ENCODE measurements around the gene TMEM209.

DNA sequence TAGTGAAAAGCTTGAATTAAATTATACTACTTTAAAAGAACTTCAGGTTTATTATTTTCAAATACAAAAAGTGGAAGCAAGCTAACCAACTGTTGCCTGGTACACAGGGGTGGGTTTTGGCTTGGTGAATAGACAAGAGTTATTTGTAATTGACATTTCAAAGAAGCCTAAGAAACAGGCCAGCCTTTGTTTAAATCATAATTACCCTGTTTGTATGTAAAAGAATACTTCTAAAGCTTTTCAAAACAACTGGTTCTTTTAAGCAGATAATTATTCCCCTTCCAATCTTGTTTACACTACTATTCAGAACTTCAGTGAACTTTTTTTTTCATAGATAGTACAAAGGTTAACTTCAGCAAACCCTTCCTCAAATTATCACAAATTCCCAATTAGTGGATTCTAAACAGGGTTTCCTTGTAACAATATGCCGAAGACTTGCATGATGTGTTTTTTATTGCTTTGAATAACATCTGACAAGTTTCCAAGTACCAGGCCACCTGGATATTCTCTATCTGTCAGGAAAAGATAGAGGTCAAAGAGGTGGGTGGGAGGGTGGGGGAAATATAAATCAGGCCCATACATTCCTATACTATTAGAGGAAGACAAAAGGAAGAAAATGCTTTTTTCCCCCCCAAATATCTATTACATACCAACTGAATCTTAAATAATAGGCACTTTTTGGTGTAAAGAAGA is 22.8 kb upstream of the TMEM209 start:
- TF ChIP-seq CTCF (IDR thresholded peaks at IDR 0.05; ENCODE audit: low read depth, low read length) (no peak), POLR2A (IDR thresholded peaks at IDR 0.05; ENCODE audit: extremely low read depth, insufficient read length) (no peak), MYC (IDR thresholded peaks at IDR 0.05; ENCODE audit: low read depth, low read length) (no peak)
